DND-41 (cell line): Measurements from ENCODE around the gene REG1B.

Experiments
- ATAC-seq: fragments of 200-7000 bp; cut with Tn5 transposase; 3 replicates; pipeline ENCODE4 v1.9.1; 2021; ENCODE audit warnings: low read depth; ENCODE audit not compliant: insufficient read depth
- DNase-seq: peaks from one replicate; pipeline ENCODE4 v3.0.0-alpha.2; 2020
- H2AFZ ChIP-seq: 2 replicates; pipeline ENCODE4 v1.6.0; 2012; ENCODE audit warnings: low read depth, low read length
- H3K27ac ChIP-seq: 2 replicates; pipeline ENCODE4 v1.5.1; 2012; ENCODE audit warnings: low read length, inconsistent platforms
- H3K27me3 ChIP-seq: fragments of 200-600 bp; sonication (generic); 2 replicates; pipeline ENCODE4 v1.6.0; 2012; ENCODE audit warnings: low read length, mild to moderate bottlenecking, inconsistent platforms; ENCODE audit not compliant: insufficient read depth, poor library complexity
- H3K36me3 ChIP-seq: 2 replicates; pipeline ENCODE4 v1.5.1; 2012; ENCODE audit warnings: low read length, inconsistent platforms; ENCODE audit not compliant: insufficient read depth
- H3K4me1 ChIP-seq: 2 replicates; pipeline ENCODE4 v1.5.1; 2012; ENCODE audit warnings: mild to moderate bottlenecking, low read length; ENCODE audit not compliant: insufficient read depth
- H3K4me2 ChIP-seq: 2 replicates; pipeline ENCODE4 v1.6.0; 2012; ENCODE audit warnings: mild to moderate bottlenecking, moderate library complexity, low read length, inconsistent platforms; ENCODE audit not compliant: insufficient read depth
- H3K4me3 ChIP-seq, 2 experiments: fragments of 200-600 bp in 1 of 2; shearing (Covaris generic) in 1 of 2; 2 replicates each; pipeline ENCODE4 v1.5.1; 2012 to 2016; ENCODE audit warnings: inconsistent platforms in 2 of 2, low read length in 2 of 2, mild to moderate bottlenecking in 2 of 2, low read depth in 1 of 2, moderate library complexity in 1 of 2
- H3K79me2 ChIP-seq: 2 replicates; pipeline ENCODE4 v1.6.0; 2012; ENCODE audit warnings: low read length, inconsistent platforms; ENCODE audit not compliant: insufficient read depth
- H3K9ac ChIP-seq: 2 replicates; pipeline ENCODE4 v1.6.0; 2012; ENCODE audit warnings: low read depth, mild to moderate bottlenecking, inconsistent platforms, low read length, moderate library complexity
- H3K9me3 ChIP-seq: 2 replicates; pipeline ENCODE4 v1.5.1; 2012; ENCODE audit warnings: low read length, moderate library complexity, mild to moderate bottlenecking, inconsistent platforms; ENCODE audit not compliant: insufficient read depth, severe bottlenecking
- H4K20me1 ChIP-seq: 2 replicates; pipeline ENCODE4 v1.6.0; 2012; ENCODE audit warnings: low read length; ENCODE audit not compliant: insufficient read depth
- CTCF ChIP-seq: IDR thresholded peaks from 2 replicates; pipeline ENCODE4 v1.5.1; 2012; ENCODE audit warnings: borderline replicate concordance, low read length, moderate library complexity, mild to moderate bottlenecking; ENCODE audit not compliant: poor library complexity, severe bottlenecking; ENCODE audit errors: extremely low read depth
- EZH2 ChIP-seq: IDR thresholded peaks from 3 replicates; pipeline ENCODE4 v1.6.1; 2012; ENCODE audit warnings: borderline replicate concordance, low read depth, mild to moderate bottlenecking, moderate library complexity, low read length, inconsistent platforms; ENCODE audit not compliant: severe bottlenecking

Gene REG1B

GRCh38 chr2:79124907-79125720 is 37.3 kb upstream of the REG1B start:
- Histone ChIP-seq H4K20me1 (no peaks in the 10 kb centered on the region), H3K4me2 (no peak overlapping the region)

GRCh38 chr2:79122676-79123075 is 34.9 kb upstream of the REG1B start:
- no peak for DNase-seq
- H3K27ac ChIP-seq = no peak overlapping the region
- H3K79me2 ChIP-seq = no peaks in the 10 kb centered on the region
- H3K27me3 ChIP-seq = no peaks in the 10 kb centered on the region
- H3K4me1 ChIP-seq = no peaks in the 10 kb centered on the region
- no peak overlapping the region for H3K4me3 ChIP-seq
- ATAC-seq = no peak
- TF ChIP-seq CTCF (no peak), EZH2 (no peak)
- H3K36me3 ChIP-seq = no peaks in the 10 kb centered on the region
- H4K20me1 ChIP-seq = no peaks in the 10 kb centered on the region
- no peak overlapping the region for H3K9ac ChIP-seq
- H3K4me2 ChIP-seq = no peak overlapping the region
- no peaks in the 10 kb centered on the region for H3K9me3 ChIP-seq
- H2AFZ ChIP-seq = no peak overlapping the region

More at GRCh38 chr2:79124907-79125720, 37.3 kb upstream of the REG1B start:
- Histone ChIP-seq H3K9me3 (no peaks in the 10 kb centered on the region), H3K36me3 (no peaks in the 10 kb centered on the region), H3K27me3 (no peaks in the 10 kb centered on the region), H2AFZ (no peak overlapping the region), H3K79me2 (no peaks in the 10 kb centered on the region), H3K9ac (no peak overlapping the region), H3K4me1 (no peaks in the 10 kb centered on the region), H3K4me3 (no peak overlapping the region), H3K27ac (no peak overlapping the region)
- no peak for TF ChIP-seq EZH2
- TF ChIP-seq CTCF = no peak
- ATAC-seq (no peak), DNase-seq (no peak)

GRCh38 chr2:79120194-79120713 is 32.5 kb upstream of the REG1B start, which contains the start of gene REG1A:
Gene REG1A, plus strand, starts transcription at chr2:79120488. Its CDS starts 374 bp downstream, at chr2:79120862.
- H3K36me3 ChIP-seq = no peaks in the 10 kb centered on the region
- H4K20me1 ChIP-seq = no peaks in the 10 kb centered on the region
- H3K27me3 ChIP-seq = no peaks in the 10 kb centered on the region
- H3K4me1 ChIP-seq = no peaks in the 10 kb centered on the region
- no peaks in the 10 kb centered on the region for H3K9me3 ChIP-seq
- TF ChIP-seq EZH2 = no peak
- TF ChIP-seq CTCF = no peak
- no peak within 1 kb of the TSS for H3K4me2 ChIP-seq
- no peak within 1 kb of the TSS for H3K27ac ChIP-seq
- ATAC-seq = no peak
- no peak within 1 kb of the TSS for H3K4me3 ChIP-seq
- no peaks in the 10 kb centered on the region for H3K79me2 ChIP-seq
- DNase-seq = no peak
- H3K9ac ChIP-seq = no peak within 1 kb of the TSS
- no peak within 1 kb of the TSS for H2AFZ ChIP-seq
